ENCODE measurements around the gene FDX2.
A peak's percentile ranks its signal among the peaks of the same experiment; 100 is the strongest.

FDX2 gene

GRCh38 chr19:10295847-10296591 lies 19.8 kb downstream of the FDX2 start:
- no peak for TF ChIP-seq CTCF (IDR thresholded peaks at IDR 0.05; ENCODE audit: low read depth, low read length, missing control alignments)

GRCh38 chr19:10295305-10295846 lies 20.4 kb downstream of the FDX2 start:
- H3K4me3 ChIP-seq (ENCODE audit: low read depth, low read length), result peak overlapping the region; percentile 57
- DNase-seq (ENCODE audit: low read depth), result no peak
- no peak for TF ChIP-seq CTCF (IDR thresholded peaks at IDR 0.05; ENCODE audit: low read depth, low read length, missing control alignments)

More at GRCh38 chr19:10295847-10296591, 19.8 kb downstream of the FDX2 start:
- no peak for DNase-seq (ENCODE audit: low read depth)
- H3K4me3 ChIP-seq (ENCODE audit: low read depth, low read length), result peak overlapping the region; percentile 57

- no peak for DNase-seq (ENCODE audit: low read depth)
- TF ChIP-seq CTCF (IDR thresholded peaks at IDR 0.05; ENCODE audit: low read depth, low read length, missing control alignments), result no peak
- no peak overlapping the region for H3K4me3 ChIP-seq (ENCODE audit: low read depth, low read length)
Observed at GRCh38 chr19:10294368-10294697, 21.5 kb downstream of the FDX2 start.

GRCh38 chr19:10293637-10294367 lies 22.0 kb downstream of the FDX2 start:
- H3K4me3 ChIP-seq (ENCODE audit: low read depth, low read length), result no peak overlapping the region
- no peak for TF ChIP-seq CTCF (IDR thresholded peaks at IDR 0.05; ENCODE audit: low read depth, low read length, missing control alignments)
- DNase-seq (ENCODE audit: low read depth), result no peak

- TF ChIP-seq CTCF (IDR thresholded peaks at IDR 0.05; ENCODE audit: low read depth, low read length, missing control alignments), result no peak
- no peak for DNase-seq (ENCODE audit: low read depth)
- peak overlapping the region; percentile 31 for H3K4me3 ChIP-seq (ENCODE audit: low read depth, low read length)
Observed at GRCh38 chr19:10292789-10293636, 22.8 kb downstream of the FDX2 start.

- DNase-seq (ENCODE audit: low read depth), result peak; percentile 53
- TF ChIP-seq CTCF (IDR thresholded peaks at IDR 0.05; ENCODE audit: low read depth, low read length, missing control alignments), result no peak
- H3K4me3 ChIP-seq (ENCODE audit: low read depth, low read length), result peak overlapping the region; percentile 55
Observed at GRCh38 chr19:10292206-10292788, 23.5 kb downstream of the FDX2 start.
